GM12878 (cell line): ENCODE data around the gene WDR89. TPM values are rescaled to one million over a fixed set of nuclear protein-coding genes. Genes with fewer than 3 reads are reported as not detected.
A peak's percentile ranks its signal among the peaks of the same experiment; 100 is the strongest.

Source experiments
- ATAC-seq: fragments of 200-7000 bp; cut with Tn5 transposase; 3 replicates; pipeline ENCODE4 v1.9.1; 2020; ENCODE audit warnings: mild to moderate bottlenecking, moderate library complexity
- BruUV-seq: library from RNA; stranded (reverse); fragments of 400-500 nt; replicated peaks from 2 replicates; lab custom pipeline; 2021; lab: Mats Ljungman, UMichigan
- CTCF ChIA-PET: fragments of 300-600 bp; sonication (Branson Sonifier 250); formaldehyde crosslinking; extraction: SDS; loops from one replicate; lab custom pipeline; 2021; ENCODE audit warnings: inconsistent platforms; lab: Yijun Ruan, JAX
- POLR2A ChIA-PET: fragments of 350-600 bp; formaldehyde crosslinking; extraction: SDS; loops from one replicate; lab custom pipeline; 2021; ENCODE audit warnings: inconsistent platforms; lab: Charles Lee
- RAD21 ChIA-PET: fragments of 300-600 bp; sonication (Branson Sonifier 250); formaldehyde crosslinking; loops from one replicate; lab custom pipeline; 2023; ENCODE audit warnings: antibody characterized with exemption; ENCODE audit not compliant: unreplicated experiment; lab: Charles Lee
- SMC1A ChIA-PET: fragments of 300-600 bp; sonication (Branson Sonifier 250); formaldehyde crosslinking; loops from one replicate; lab custom pipeline; 2023; ENCODE audit not compliant: unreplicated experiment, uncharacterized antibody; lab: Charles Lee
- DNase-seq: peaks from one replicate; pipeline ENCODE4 v3.0.0-alpha.2; 2011; ENCODE audit warnings: low read depth, low spot score
- FAIRE-seq: peaks from 3 replicates; lab custom pipeline; 2011; peaks lifted over from hg19 to GRCh38; lab: Jason Lieb, UNC
- H2AFZ ChIP-seq: 2 replicates; pipeline ENCODE4 v1.6.0; 2011; ENCODE audit warnings: low read depth, low read length, control low read depth; ENCODE audit not compliant: control insufficient read depth
- H3K27ac ChIP-seq: 2 replicates; pipeline ENCODE4 v1.5.1; 2011; ENCODE audit warnings: control low read depth; ENCODE audit not compliant: control insufficient read depth, insufficient read depth
- H3K27me3 ChIP-seq, 2 experiments: replicated peaks in 1 of 2; 2 replicates each; pipeline versions ENCODE4 v1.6.0 to v1.6.1; 2011; ENCODE audit warnings: low read length in 1 of 2; ENCODE audit not compliant: control insufficient read depth in 2 of 2, insufficient read depth in 2 of 2
- H3K36me3 ChIP-seq, 2 experiments: 2 replicates each; pipeline ENCODE4 v1.5.1; 2011; ENCODE audit warnings: low read length in 1 of 2; ENCODE audit not compliant: control insufficient read depth in 2 of 2, insufficient read depth in 2 of 2
- H3K4me1 ChIP-seq: 2 replicates; pipeline ENCODE4 v1.6.1; 2011; ENCODE audit warnings: mild to moderate bottlenecking, low read length, moderate library complexity, mixed read lengths; ENCODE audit not compliant: control insufficient read depth, insufficient read depth
- H3K4me2 ChIP-seq: 2 replicates; pipeline ENCODE4 v1.6.0; 2011; ENCODE audit warnings: control low read depth; ENCODE audit not compliant: control insufficient read depth, insufficient read depth
- H3K4me3 ChIP-seq: fragments of 200-600 bp; sonication (generic); 2 replicates; pipeline ENCODE4 v1.5.1; 2016
- H3K79me2 ChIP-seq: 2 replicates; pipeline ENCODE4 v1.6.0; 2011; ENCODE audit warnings: low read length; ENCODE audit not compliant: control insufficient read depth, insufficient read depth
- H3K9ac ChIP-seq: 2 replicates; pipeline ENCODE4 v1.8.0; 2011; ENCODE audit warnings: low read length, control low read depth, mixed read lengths; ENCODE audit not compliant: control insufficient read depth, insufficient read depth
- H3K9me3 ChIP-seq: replicated peaks from 3 replicates; pipeline ENCODE4 v1.5.1; 2011; ENCODE audit warnings: mild to moderate bottlenecking, low read length; ENCODE audit not compliant: control insufficient read depth, insufficient read depth
- H4K20me1 ChIP-seq: 2 replicates; pipeline ENCODE4 v1.6.0; 2011; ENCODE audit not compliant: control insufficient read depth, insufficient read depth
- FOXM1 ChIP-seq: IDR thresholded peaks from 2 replicates; pipeline ENCODE4 v1.6.1; 2012; ENCODE audit warnings: low read depth, mild to moderate bottlenecking, inconsistent platforms, low read length, moderate library complexity
- MLLT1 ChIP-seq: fragments of 450-650 bp; IDR thresholded peaks from 2 replicates; pipeline ENCODE4 v1.6.1; 2016; ENCODE audit warnings: mild to moderate bottlenecking
- SMAD5 ChIP-seq: IDR thresholded peaks from 2 replicates; pipeline ENCODE4 v1.6.1; 2016; ENCODE audit warnings: antibody characterized with exemption, low read depth
- SMARCA5 ChIP-seq: fragments of 450-650 bp; IDR thresholded peaks from 2 replicates; pipeline ENCODE4 v1.6.1; 2017; ENCODE audit warnings: mild to moderate bottlenecking
- ZNF274 ChIP-seq: IDR thresholded peaks from one replicate; pipeline ENCODE4 v1.8.0; 2011; ENCODE audit not compliant: insufficient read length, insufficient read depth
- ZNF622 ChIP-seq: fragments of 450-650 bp; IDR thresholded peaks from 2 replicates; pipeline ENCODE4 v1.6.1; 2017; ENCODE audit warnings: mild to moderate bottlenecking, inconsistent platforms
- WGBS: methylation state at CpG from one replicate; pipeline ENCODE4 v1.1.6; 2016; ENCODE audit warnings: low lambda C conversion rate; ENCODE audit not compliant: insufficient replicate concordance, insufficient coverage; ENCODE audit errors: missing lambda C conversion rate; 5-methylcytosine and 5-hydroxymethylcytosine counted together
- in situ Hi-C: fragments of 300-500 bp; cut with MboI; formaldehyde crosslinking; loops from 9 replicates; pipeline ENCODE4 v1.14.3; 2018; ENCODE audit warnings: mixed read lengths
- intact Hi-C: fragments of 100-400 bp; cut with micrococcal nuclease; formaldehyde crosslinking; loops from one replicate; pipeline ENCODE4 v1.14.2; 2022; ENCODE audit not compliant: unreplicated experiment
- polyA plus RNA-seq, 11 experiments: library from polyadenylated mRNA; depleted of rRNA in 4 of 11; unstranded in 6 of 11; stranded (reverse) in 5 of 11; fragments of >200 nt; fragmentation: Nextera tagmentation in 4 of 11; fragmentation: Illumina TruSeq in 1 of 11; extraction: Ambion mirVana in 4 of 11; extraction: Trizol in 1 of 11; gene quantifications; 1 replicate in 1 of 11; 2 replicates in 10 of 11; pipeline versions ENCODE4 v1.2.1 to v1.2.3, GENCODE V29; 2011 to 2016; ENCODE audit warnings: inconsistent platforms in 2 of 11, missing spikeins in 2 of 11, low read depth in 1 of 11
- total RNA-seq, 4 experiments: library from RNA; depleted of rRNA in 3 of 4; stranded (reverse); fragments of >200 nt in 3 of 4; fragmentation: Illumina TruSeq in 1 of 4; extraction: Trizol in 1 of 4; gene quantifications; 2 replicates each; pipeline versions ENCODE4 v1.2.1 to v1.2.3, GENCODE V29; 2013 to 2021

WDR89 gene
- total and polyA plus RNA-seq, 10 of the 15 experiments (the other 5 are each of a cell fraction or from before 2014, with no cell fraction given): 11.8 to 25.7 (median 17.5) TPM

GRCh38 chr14:63671987-63672386 is 30.3 kb upstream of the WDR89 start:
- no peak overlapping the region for H2AFZ ChIP-seq

More at GRCh38 chr14:63671987-63672386, 30.3 kb upstream of the WDR89 start:
- H3K36me3 ChIP-seq: no peaks in the 10 kb centered on the region
- intact Hi-C loops: no loop called here
- 97% methylated on average over 3 of the region's 3 CpGs for WGBS
- no peaks in the 10 kb centered on the region for H3K4me1 ChIP-seq
- no peak overlapping the region for H3K4me2 ChIP-seq
- no peak overlapping the region for H3K9ac ChIP-seq
- no TSS peak for BruUV-seq
- H3K4me3 ChIP-seq: no peak overlapping the region
- RAD21 ChIA-PET: interaction anchor here (1.0 to 1.6 kb wide), 6 partner anchors 22 to 54 kb away, joined by 3 to 7 read pairs (median 4); partner anchors contain the start of gene WDR89
- FAIRE-seq (no peak), ATAC-seq (peak; percentile 54), DNase-seq (no peak)
- CTCF ChIA-PET: interaction anchor here (1.8 kb wide), 1 partner anchor 29 kb away, joined by 4 read pairs; no protein-coding TSS in a partner anchor
- no peaks in the 10 kb centered on the region for H3K27me3 ChIP-seq
- POLR2A ChIA-PET: interaction anchor here (0.7 to 1.0 kb wide), 2 partner anchors 53 to 72 kb away, joined by 3 read pairs; no protein-coding TSS in a partner anchor
- no peaks in the 10 kb centered on the region for H4K20me1 ChIP-seq
- TF ChIP-seq MLLT1: peak; percentile 68; the same call in 1 of the 2 replicates
- TF ChIP-seq SMARCA5: 0 out of 2 replicates have a peak, but pooled peaks have one; percentile 14
- TF ChIP-seq SMAD5: no peak
- no peak for TF ChIP-seq ZNF274
- no peak for TF ChIP-seq ZNF622
- TF ChIP-seq FOXM1: no peak
- in situ Hi-C loops: no loop called here
- no peaks in the 10 kb centered on the region for H3K9me3 ChIP-seq
- H3K79me2 ChIP-seq: no peaks in the 10 kb centered on the region
- SMC1A ChIA-PET: interaction anchor here (0.8 to 3.7 kb wide), 5 partner anchors 21 to 54 kb away, joined by 3 to 17 read pairs (median 4); partner anchors contain the start of gene WDR89
- no peak overlapping the region for H3K27ac ChIP-seq
